K562 (cell line): ENCODE results near the gene TMBIM4. TPM values are rescaled to one million over a fixed set of nuclear protein-coding genes. Genes with fewer than 3 reads are reported as not detected.

ENCODE experiments used
- ADNP ChIP-seq: fragments of 200-800 bp; sonication (Bioruptor generic); IDR thresholded peaks from 2 replicates; pipeline ENCODE4 v1.6.1; 2016; ENCODE audit warnings: missing genetic modification characterization, missing compliant biosample characterization
- ARID1B ChIP-seq: fragments of 450-650 bp; IDR thresholded peaks from 2 replicates; pipeline ENCODE4 v1.6.1; 2016; ENCODE audit warnings: antibody characterized with exemption, mild to moderate bottlenecking, inconsistent platforms
- ARNT ChIP-seq, 2 experiments: fragments of 450-650 bp; IDR thresholded peaks; 2 replicates each; pipeline ENCODE4 v1.6.1; 2016; ENCODE audit warnings: mild to moderate bottlenecking in 1 of 2
- CAMTA2 ChIP-seq: fragments of 250-450 bp; sonication (Bioruptor Pico); conservative IDR thresholded peaks from 2 replicates; pipeline ENCODE4 v1.5.1; 2022
- GATAD2B ChIP-seq: fragments of 450-650 bp; IDR thresholded peaks from 2 replicates; pipeline ENCODE4 v1.6.1; 2017; ENCODE audit warnings: mild to moderate bottlenecking, borderline replicate concordance
- HMBOX1 ChIP-seq: sonication (generic); IDR thresholded peaks from 2 replicates; pipeline ENCODE4 v1.6.1; 2016
- NCOA6 ChIP-seq: fragments of 450-650 bp; IDR thresholded peaks from 2 replicates; pipeline ENCODE4 v1.6.1; 2017; ENCODE audit warnings: mild to moderate bottlenecking
- NFIC ChIP-seq: fragments of 450-650 bp; IDR thresholded peaks from 2 replicates; pipeline ENCODE4 v1.6.1; 2017; ENCODE audit warnings: mild to moderate bottlenecking, inconsistent platforms
- SMARCA4 ChIP-seq: fragments of 450-650 bp; IDR thresholded peaks from 2 replicates; pipeline ENCODE4 v1.6.1; 2016
- SMARCA5 ChIP-seq: fragments of 450-650 bp; IDR thresholded peaks from 2 replicates; pipeline ENCODE4 v1.6.1; 2016
- SMARCE1 ChIP-seq: fragments of 450-650 bp; IDR thresholded peaks from 2 replicates; pipeline ENCODE4 v1.7.1; 2016; ENCODE audit warnings: mild to moderate bottlenecking
- TEAD4 ChIP-seq, 2 experiments: sonication (generic) in 1 of 2; formaldehyde crosslinking in 1 of 2; IDR thresholded peaks; 2 replicates each; pipeline versions ENCODE4 v1.6.1 to v1.8.0; 2012 to 2022; ENCODE audit warnings: borderline replicate concordance in 1 of 2, inconsistent platforms in 1 of 2, low read length in 1 of 2, mild to moderate bottlenecking in 1 of 2, missing genetic modification reagents in 1 of 2
- ZFX ChIP-seq: sonication (generic); formaldehyde crosslinking; IDR thresholded peaks from 2 replicates; pipeline ENCODE4 v1.8.0; 2022; ENCODE audit warnings: mild to moderate bottlenecking, missing genetic modification reagents, moderate library complexity
- ZNF384 ChIP-seq: IDR thresholded peaks from 2 replicates; pipeline ENCODE4 v1.6.1; 2012; ENCODE audit warnings: low read depth, low read length, improper control_type of control experiment
- ZNF717 ChIP-seq: fragments of 250-450 bp; sonication (Bioruptor Pico); IDR thresholded peaks from 2 replicates; pipeline ENCODE4 v1.5.0; 2021
- polyA plus RNA-seq, 8 experiments: library from polyadenylated mRNA; depleted of rRNA in 4 of 8; stranded (reverse) in 5 of 8; unstranded in 3 of 8; fragments of >200 nt; fragmentation: Nextera tagmentation in 2 of 8; fragmentation: Illumina TruSeq in 1 of 8; extraction: Ambion mirVana in 2 of 8; extraction: Trizol in 1 of 8; gene quantifications; 2 replicates each; pipeline versions ENCODE4 v1.2.1 to v1.2.3, GENCODE V29; 2011 to 2014; ENCODE audit warnings: inconsistent platforms in 1 of 8, missing spikeins in 1 of 8
- total RNA-seq, 7 experiments: library from RNA; depleted of rRNA in 6 of 7; stranded (reverse); fragments of >200 nt in 6 of 7; fragmentation: Illumina TruSeq in 2 of 7; extraction: Trizol in 2 of 7; gene quantifications; 2 replicates each; pipeline versions ENCODE4 v1.2.1 to v1.2.3, GENCODE V29; 2011 to 2021; ENCODE audit warnings: low replicate concordance in 1 of 7
- TF ChIP-seq, protein P1 (sequence below), 2 experiments: fragments of 450-650 bp; formaldehyde crosslinking in 1 of 2; IDR thresholded peaks; 2 replicates each; pipeline versions ENCODE4 v1.4.0 to v1.6.1; 2014 to 2020; ENCODE audit warnings: mild to moderate bottlenecking in 2 of 2, borderline replicate concordance in 1 of 2, low read depth in 1 of 2
- TF ChIP-seq, protein P2 (sequence below): conservative IDR thresholded peaks from 2 replicates; pipeline ENCODE4 v1.6.1; 2011; ENCODE audit warnings: low read depth, mild to moderate bottlenecking, low read length; ENCODE audit not compliant: control insufficient read depth

The TMBIM4 gene
- total and polyA plus RNA-seq, 9 of the 15 experiments (the other 6 are each of a cell fraction or from before 2014, with no cell fraction given) = 18.6 to 272 (median 50.0) TPM

- TF ChIP-seq NCOA6 (no peak), GATAD2B (0 out of 2 replicates have a peak, but pooled peaks have one; percentile 31), ZFX (peak; percentile 59), SMARCA4 (peak; percentile 38; the same call in 1 of the 2 replicates), ARID1B (peak; percentile 52), SMARCA5 (no peak), ZNF384 (peak; percentile 49), ARNT (IDR thresholded peaks at IDR 0.05) (no peak), CAMTA2 (CRISPR knock-in tag) (no peak), ADNP (tag) (0 out of 2 replicates have a peak, but pooled peaks have one; percentile 10), SMARCE1 (peak; percentile 22; the same call in 1 of the 2 replicates), HMBOX1 (0 out of 2 replicates have a peak, but pooled peaks have one; percentile 16), TEAD4 (IDR thresholded peaks at IDR 0.05; ENCODE audit: low read length) (peak; percentile 41; the same call in 1 of the 2 replicates), TEAD4 (CRISPR knock-in tag; IDR thresholded peaks at IDR 0.05; ENCODE audit: borderline replicate concordance) (no peak), NFIC (peak; percentile 67), ZNF717 (no peak)
- TF ChIP-seq, protein P1, sequence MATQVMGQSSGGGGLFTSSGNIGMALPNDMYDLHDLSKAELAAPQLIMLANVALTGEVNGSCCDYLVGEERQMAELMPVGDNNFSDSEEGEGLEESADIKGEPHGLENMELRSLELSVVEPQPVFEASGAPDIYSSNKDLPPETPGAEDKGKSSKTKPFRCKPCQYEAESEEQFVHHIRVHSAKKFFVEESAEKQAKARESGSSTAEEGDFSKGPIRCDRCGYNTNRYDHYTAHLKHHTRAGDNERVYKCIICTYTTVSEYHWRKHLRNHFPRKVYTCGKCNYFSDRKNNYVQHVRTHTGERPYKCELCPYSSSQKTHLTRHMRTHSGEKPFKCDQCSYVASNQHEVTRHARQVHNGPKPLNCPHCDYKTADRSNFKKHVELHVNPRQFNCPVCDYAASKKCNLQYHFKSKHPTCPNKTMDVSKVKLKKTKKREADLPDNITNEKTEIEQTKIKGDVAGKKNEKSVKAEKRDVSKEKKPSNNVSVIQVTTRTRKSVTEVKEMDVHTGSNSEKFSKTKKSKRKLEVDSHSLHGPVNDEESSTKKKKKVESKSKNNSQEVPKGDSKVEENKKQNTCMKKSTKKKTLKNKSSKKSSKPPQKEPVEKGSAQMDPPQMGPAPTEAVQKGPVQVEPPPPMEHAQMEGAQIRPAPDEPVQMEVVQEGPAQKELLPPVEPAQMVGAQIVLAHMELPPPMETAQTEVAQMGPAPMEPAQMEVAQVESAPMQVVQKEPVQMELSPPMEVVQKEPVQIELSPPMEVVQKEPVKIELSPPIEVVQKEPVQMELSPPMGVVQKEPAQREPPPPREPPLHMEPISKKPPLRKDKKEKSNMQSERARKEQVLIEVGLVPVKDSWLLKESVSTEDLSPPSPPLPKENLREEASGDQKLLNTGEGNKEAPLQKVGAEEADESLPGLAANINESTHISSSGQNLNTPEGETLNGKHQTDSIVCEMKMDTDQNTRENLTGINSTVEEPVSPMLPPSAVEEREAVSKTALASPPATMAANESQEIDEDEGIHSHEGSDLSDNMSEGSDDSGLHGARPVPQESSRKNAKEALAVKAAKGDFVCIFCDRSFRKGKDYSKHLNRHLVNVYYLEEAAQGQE (IDR thresholded peaks at IDR 0.05; ENCODE audit: borderline replicate concordance) = no peak; the same call in 1 of the 2 replicates
- TF ChIP-seq, protein P1 (CRISPR knock-in tag; IDR thresholded peaks at IDR 0.05; ENCODE audit: low read depth) = no peak
- TF ChIP-seq, protein P2, sequence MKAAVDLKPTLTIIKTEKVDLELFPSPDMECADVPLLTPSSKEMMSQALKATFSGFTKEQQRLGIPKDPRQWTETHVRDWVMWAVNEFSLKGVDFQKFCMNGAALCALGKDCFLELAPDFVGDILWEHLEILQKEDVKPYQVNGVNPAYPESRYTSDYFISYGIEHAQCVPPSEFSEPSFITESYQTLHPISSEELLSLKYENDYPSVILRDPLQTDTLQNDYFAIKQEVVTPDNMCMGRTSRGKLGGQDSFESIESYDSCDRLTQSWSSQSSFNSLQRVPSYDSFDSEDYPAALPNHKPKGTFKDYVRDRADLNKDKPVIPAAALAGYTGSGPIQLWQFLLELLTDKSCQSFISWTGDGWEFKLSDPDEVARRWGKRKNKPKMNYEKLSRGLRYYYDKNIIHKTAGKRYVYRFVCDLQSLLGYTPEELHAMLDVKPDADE = no peak
Measured at GRCh38 chr12:66149702-66150398, 19.9 kb downstream of the TMBIM4 start (continued).
